H9 (cell line): ENCODE data around the gene NHSL2. TPM values are rescaled to one million over a fixed set of nuclear protein-coding genes. Genes with fewer than 3 reads are reported as not detected.

Experiments used
- DNase-seq: peaks from one replicate; pipeline ENCODE4 v3.0.0-alpha.2; 2017
- H2AFZ ChIP-seq: one replicate; pipeline ENCODE4 v1.6.1; 2013; ENCODE audit warnings: mild to moderate bottlenecking, low read length, control low read depth, moderate library complexity
- H2AK5ac ChIP-seq: 2 replicates; pipeline ENCODE4 v1.6.1; 2013; ENCODE audit warnings: low read length, control low read depth, mixed read lengths; ENCODE audit not compliant: insufficient read length
- H2BK120ac ChIP-seq: one replicate; pipeline ENCODE4 v1.6.1; 2013; ENCODE audit warnings: low read depth, mild to moderate bottlenecking, low read length, control low read depth, inconsistent platforms; ENCODE audit not compliant: poor library complexity, severe bottlenecking
- H2BK12ac ChIP-seq: 2 replicates; pipeline ENCODE4 v1.6.1; 2013; ENCODE audit warnings: low read length, control low read depth, mixed read lengths, low read depth; ENCODE audit not compliant: insufficient read length
- H2BK15ac ChIP-seq: 2 replicates; pipeline ENCODE4 v1.6.1; 2013; ENCODE audit warnings: low read depth, low read length, control low read depth
- H2BK20ac ChIP-seq: one replicate; pipeline ENCODE4 v1.6.1; 2013; ENCODE audit warnings: low read depth, mild to moderate bottlenecking, low read length, control low read depth, inconsistent platforms; ENCODE audit not compliant: poor library complexity, severe bottlenecking
- H2BK5ac ChIP-seq: 2 replicates; pipeline ENCODE4 v1.6.1; 2013; ENCODE audit warnings: low read length, control low read depth, mixed read lengths; ENCODE audit not compliant: insufficient read length
- H3K14ac ChIP-seq: 2 replicates; pipeline ENCODE4 v1.6.1; 2013; ENCODE audit warnings: low read length, control low read depth; ENCODE audit not compliant: insufficient read depth
- H3K18ac ChIP-seq: 2 replicates; pipeline ENCODE4 v1.6.1; 2013; ENCODE audit warnings: low read depth, mild to moderate bottlenecking, mixed read lengths, low read length, control low read depth; ENCODE audit not compliant: insufficient read length
- H3K23ac ChIP-seq: 2 replicates; pipeline ENCODE4 v1.6.1; 2013; ENCODE audit warnings: low read length, control low read depth, mixed read lengths, low read depth; ENCODE audit not compliant: insufficient read length
- H3K23me2 ChIP-seq: 2 replicates; pipeline ENCODE4 v1.6.1; 2013; ENCODE audit warnings: low read depth, mild to moderate bottlenecking, mixed read lengths, low read length, control low read depth; ENCODE audit not compliant: insufficient read length, poor library complexity, severe bottlenecking
- H3K27ac ChIP-seq: 2 replicates; pipeline ENCODE4 v1.5.1; 2013; ENCODE audit warnings: low read length, control low read depth, mixed read lengths, low read depth; ENCODE audit not compliant: insufficient read length
- H3K27me3 ChIP-seq: 2 replicates; pipeline ENCODE4 v1.6.1; 2013; ENCODE audit warnings: low read length, control low read depth, inconsistent platforms; ENCODE audit not compliant: insufficient read depth
- H3K4ac ChIP-seq: 2 replicates; pipeline ENCODE4 v1.6.1; 2013; ENCODE audit warnings: low read depth, mild to moderate bottlenecking, control low read depth, inconsistent platforms, low read length, moderate library complexity
- H3K4me1 ChIP-seq: 2 replicates; pipeline ENCODE4 v1.6.1; 2013; ENCODE audit warnings: low read length, control low read depth, inconsistent platforms; ENCODE audit not compliant: insufficient read depth
- H3K4me2 ChIP-seq: 2 replicates; pipeline ENCODE4 v1.6.1; 2013; ENCODE audit warnings: low read length, control low read depth, mixed read lengths; ENCODE audit not compliant: insufficient read length, insufficient read depth
- H3K56ac ChIP-seq: 2 replicates; pipeline ENCODE4 v1.6.1; 2013; ENCODE audit warnings: low read depth, mild to moderate bottlenecking, mixed read lengths, low read length, control low read depth; ENCODE audit not compliant: insufficient read length
- H3K79me1 ChIP-seq: 2 replicates; pipeline ENCODE4 v1.6.1; 2013; ENCODE audit warnings: low read depth, mild to moderate bottlenecking, moderate library complexity, low read length, control low read depth, inconsistent platforms; ENCODE audit not compliant: insufficient read depth, poor library complexity, severe bottlenecking
- H3K79me2 ChIP-seq: 2 replicates; pipeline ENCODE4 v1.6.1; 2013; ENCODE audit warnings: low read length, control low read depth, inconsistent platforms; ENCODE audit not compliant: insufficient read depth
- H3K9ac ChIP-seq: 2 replicates; pipeline ENCODE4 v1.6.1; 2013; ENCODE audit warnings: low read length, control low read depth, mixed read lengths; ENCODE audit not compliant: insufficient read length; ENCODE audit errors: extremely low read depth
- H3K9me3 ChIP-seq: one replicate; pipeline ENCODE4 v1.6.1; 2013; ENCODE audit warnings: low read depth, low read length, inconsistent platforms; ENCODE audit not compliant: control insufficient read depth
- H3T11ph ChIP-seq: one replicate; pipeline ENCODE4 v1.6.1; 2013; ENCODE audit warnings: mild to moderate bottlenecking, low read length, control low read depth, inconsistent platforms
- H4K20me1 ChIP-seq: one replicate; pipeline ENCODE4 v1.6.1; 2013; ENCODE audit not compliant: control insufficient read depth, insufficient read length, insufficient read depth
- H4K5ac ChIP-seq: 2 replicates; pipeline ENCODE4 v1.6.1; 2013; ENCODE audit warnings: low read depth, mild to moderate bottlenecking, mixed read lengths, low read length, control low read depth; ENCODE audit not compliant: insufficient read length
- H4K8ac ChIP-seq: replicated peaks from 2 replicates; pipeline ENCODE4 v1.6.1; 2013; ENCODE audit warnings: low read length, control low read depth, mixed read lengths, low read depth; ENCODE audit not compliant: insufficient read length
- H4K91ac ChIP-seq: 2 replicates; pipeline ENCODE4 v1.6.1; 2013; ENCODE audit warnings: low read depth, mild to moderate bottlenecking, moderate library complexity, mixed read lengths, low read length, control low read depth; ENCODE audit not compliant: insufficient read length
- H3K27ac Mint-ChIP-seq, 3 experiments: 2 replicates in 2 of 3; 3 replicates in 1 of 3; pipeline ENCODE4 v1.8.0; 2020 to 2021; ENCODE audit warnings: mixed read lengths in 3 of 3, mild to moderate bottlenecking in 1 of 3, moderate library complexity in 1 of 3
- H3K27me3 Mint-ChIP-seq: 2 replicates; pipeline ENCODE4 v1.8.0; 2021; ENCODE audit warnings: low read depth, mild to moderate bottlenecking, moderate library complexity, mixed read lengths
- H3K36me3 Mint-ChIP-seq, 3 experiments: 2 replicates in 2 of 3; 3 replicates in 1 of 3; pipeline ENCODE4 v1.8.0; 2020 to 2021; ENCODE audit warnings: low read depth in 3 of 3, mixed read lengths in 3 of 3; ENCODE audit not compliant: insufficient read depth in 1 of 3
- H3K4me1 Mint-ChIP-seq, 2 experiments: 2 replicates each; pipeline ENCODE4 v1.8.0; 2020; ENCODE audit warnings: mixed read lengths in 2 of 2
- H3K4me3 Mint-ChIP-seq, 2 experiments: 2 replicates in 1 of 2; 3 replicates in 1 of 2; pipeline ENCODE4 v1.8.0; 2020 to 2021; ENCODE audit warnings: mild to moderate bottlenecking in 2 of 2, mixed read lengths in 2 of 2, moderate library complexity in 1 of 2
- H3K9me3 Mint-ChIP-seq, 2 experiments: 2 replicates in 1 of 2; 3 replicates in 1 of 2; pipeline ENCODE4 v1.8.0; 2020; ENCODE audit warnings: mild to moderate bottlenecking in 2 of 2, mixed read lengths in 2 of 2, moderate library complexity in 1 of 2
- CTCF ChIP-seq: fragments of 200-600 bp; sonication (generic); conservative IDR thresholded peaks from 3 replicates; pipeline ENCODE4 v1.8.0; 2021; ENCODE audit warnings: antibody characterized with exemption, mild to moderate bottlenecking
- WGBS: extraction: QIAGEN DNeasy Blood & Tissue Kit; methylation state at CpG from one replicate; pipeline ENCODE4 v1.1.7; 2013; ENCODE audit warnings: missing lambda C conversion rate, low lambda C conversion rate, mixed read lengths; ENCODE audit not compliant: insufficient read length; ENCODE audit errors: extremely low coverage; 5-methylcytosine and 5-hydroxymethylcytosine counted together
- total RNA-seq: library from RNA; stranded (reverse); gene quantifications from 2 replicates; pipeline ENCODE4 v1.2.1, GENCODE V29; 2021

NHSL2 gene
- total RNA-seq, 1 experiment from 2014 or later = 6.4 TPM

- no peak overlapping the region for H4K8ac ChIP-seq
- DNase-seq = no peak
- H3K9me3 ChIP-seq = peaks cover 43% of the 10 kb centered on the region
- no peak for TF ChIP-seq CTCF
- no peak overlapping the region for H2AFZ ChIP-seq
- no peak overlapping the region for H3K56ac ChIP-seq
- no peak overlapping the region for H3K4me2 ChIP-seq
- no peak overlapping the region for H3K14ac ChIP-seq
- H2BK120ac ChIP-seq = no peak overlapping the region
- peaks cover 73 to 75% of the 10 kb centered on the region in 2 experiments for H3K9me3 Mint-ChIP-seq
- no peak overlapping the region for H3K27ac ChIP-seq
- no peaks in the 10 kb centered on the region for H3K79me1 ChIP-seq
- H3K23me2 ChIP-seq = no peaks in the 10 kb centered on the region
- H3K27me3 Mint-ChIP-seq = peaks cover 54% of the 10 kb centered on the region
- no peak overlapping the region for H4K5ac ChIP-seq
- no peak overlapping the region for H3K4ac ChIP-seq
- H3K23ac ChIP-seq = no peak overlapping the region
- peaks cover 32 to 44% (median 36%) of the 10 kb centered on the region in 3 experiments for H3K36me3 Mint-ChIP-seq
- peaks cover 13% of the 10 kb centered on the region; the same call in 1 of the 2 replicates for H3K27me3 ChIP-seq
- peaks cover 4 to 8% of the 10 kb centered on the region in 2 experiments; a peak in 3 of 4 replicates for H3K4me1 Mint-ChIP-seq
- no peak overlapping the region for H3K4me3 Mint-ChIP-seq
- no peak overlapping the region for H2BK15ac ChIP-seq
- H3K4me1 ChIP-seq = no peaks in the 10 kb centered on the region
- WGBS = no CpG with 5 or more reads among the region's 11 CpGs
- no peak overlapping the region for H4K91ac ChIP-seq
- no peaks in the 10 kb centered on the region for H3K79me2 ChIP-seq
- H3K27ac Mint-ChIP-seq = no peak overlapping the region
- no peak overlapping the region for H2AK5ac ChIP-seq
- no peak overlapping the region for H3T11ph ChIP-seq
- no peaks in the 10 kb centered on the region for H4K20me1 ChIP-seq
- no peak overlapping the region for H2BK12ac ChIP-seq
- H3K18ac ChIP-seq = no peak overlapping the region
- no peak overlapping the region for H2BK20ac ChIP-seq
- H2BK5ac ChIP-seq = no peak overlapping the region
- H3K9ac ChIP-seq = no peak overlapping the region
Measured at GRCh38 chrX:72133851-72134546, 223.4 kb downstream of the NHSL2 start.
